ENCODE measurements around the gene AIF1.

Gene AIF1

DNA sequence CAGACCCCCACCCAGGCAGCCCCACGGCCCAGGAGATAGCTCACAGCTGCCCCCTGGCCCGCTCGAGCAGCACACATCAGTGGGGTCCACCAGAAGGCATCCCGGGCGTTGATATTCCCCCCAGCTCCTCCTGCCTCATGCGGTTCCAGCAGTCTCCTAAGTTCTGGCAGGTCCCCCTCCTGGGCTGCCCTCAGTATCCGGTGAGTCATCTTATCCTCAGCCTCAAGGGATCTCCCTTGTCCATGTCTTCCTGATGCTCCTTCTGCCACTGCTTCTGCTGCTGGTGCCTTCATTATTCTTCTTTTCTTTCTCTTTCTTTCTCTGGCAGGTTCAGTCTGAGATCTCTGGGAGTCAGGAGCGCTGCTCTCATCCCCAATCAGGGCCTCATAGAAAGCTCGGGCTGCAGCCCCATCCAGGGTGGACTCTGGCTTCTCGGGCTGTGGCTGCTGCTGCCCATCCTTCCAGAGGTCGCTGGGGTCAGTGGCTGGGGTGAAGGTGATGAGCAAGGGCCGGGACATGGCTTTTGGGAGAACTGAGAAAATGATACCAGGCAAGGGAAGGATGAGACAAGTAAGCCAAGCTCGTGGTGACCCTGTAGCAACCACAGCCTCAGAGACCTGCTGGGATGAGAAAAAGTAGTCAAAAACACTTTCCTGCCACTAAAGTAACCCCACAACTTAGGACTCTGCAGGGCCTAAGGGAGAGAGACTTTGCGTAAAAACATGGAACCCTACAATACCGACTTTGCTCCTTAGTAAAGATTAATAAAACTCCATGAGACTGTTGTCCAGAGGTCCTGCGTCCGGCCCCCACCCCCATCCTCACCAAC is 49.1 kb downstream of the AIF1 start:
- DNase-seq (ENCODE audit: low spot score), result no peak

- peak; percentile 94 for DNase-seq (ENCODE audit: low spot score)
Measured at GRCh38 chr6:31664790-31665500, 49.9 kb downstream of the AIF1 start, which contains the start of gene GPANK1. Gene GPANK1, minus strand, starts transcription at chr6:31664997. Its CDS starts 519 bp downstream, at chr6:31664478.

DNA sequence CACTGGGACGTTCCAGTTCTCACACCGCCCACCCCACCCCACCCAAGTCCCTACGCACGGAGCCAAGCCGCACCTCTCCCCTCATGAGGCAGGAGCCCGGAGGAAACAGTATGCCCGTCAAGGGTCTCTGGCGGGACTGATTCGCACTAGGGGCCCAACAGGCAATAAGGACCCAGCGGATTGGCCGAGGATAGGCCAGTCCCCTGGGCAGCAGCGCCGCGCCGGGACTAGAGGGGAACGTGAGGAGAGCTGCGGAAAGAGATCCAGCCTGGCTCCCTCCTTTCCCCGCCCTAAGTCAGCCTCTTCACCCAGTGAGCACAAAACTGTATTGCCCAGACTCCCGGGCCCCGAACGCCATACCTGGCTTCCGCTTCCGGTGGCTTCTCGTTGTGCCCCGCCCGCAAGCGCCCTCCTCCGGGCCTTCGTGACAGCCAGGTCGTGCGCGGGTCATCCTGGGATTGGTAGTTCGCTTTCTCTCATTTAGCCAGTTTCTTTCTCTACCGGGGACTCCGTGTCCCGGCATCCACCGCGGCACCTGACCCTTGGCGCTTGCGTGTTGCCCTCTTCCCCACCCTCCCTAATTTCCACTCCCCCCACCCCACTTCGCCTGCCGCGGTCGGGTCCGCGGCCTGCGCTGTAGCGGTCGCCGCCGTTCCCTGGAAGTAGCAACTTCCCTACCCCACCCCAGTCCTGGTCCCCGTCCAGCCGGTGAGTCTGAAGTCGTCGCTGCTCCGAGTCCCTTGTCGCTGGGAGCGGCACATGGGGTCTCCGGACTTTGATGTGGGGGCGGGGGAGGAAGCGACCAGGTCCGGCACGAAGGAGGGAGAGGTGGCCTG is 50.7 kb downstream of the AIF1 start, which contains the start of gene CSNK2B:
TSS of gene CSNK2B (plus strand) at position 580 of the 836 bp plus-strand sequence. CDS start 752 bp downstream, outside the sequence.
- DNase-seq (ENCODE audit: low spot score), result peak; percentile 97

DNA sequence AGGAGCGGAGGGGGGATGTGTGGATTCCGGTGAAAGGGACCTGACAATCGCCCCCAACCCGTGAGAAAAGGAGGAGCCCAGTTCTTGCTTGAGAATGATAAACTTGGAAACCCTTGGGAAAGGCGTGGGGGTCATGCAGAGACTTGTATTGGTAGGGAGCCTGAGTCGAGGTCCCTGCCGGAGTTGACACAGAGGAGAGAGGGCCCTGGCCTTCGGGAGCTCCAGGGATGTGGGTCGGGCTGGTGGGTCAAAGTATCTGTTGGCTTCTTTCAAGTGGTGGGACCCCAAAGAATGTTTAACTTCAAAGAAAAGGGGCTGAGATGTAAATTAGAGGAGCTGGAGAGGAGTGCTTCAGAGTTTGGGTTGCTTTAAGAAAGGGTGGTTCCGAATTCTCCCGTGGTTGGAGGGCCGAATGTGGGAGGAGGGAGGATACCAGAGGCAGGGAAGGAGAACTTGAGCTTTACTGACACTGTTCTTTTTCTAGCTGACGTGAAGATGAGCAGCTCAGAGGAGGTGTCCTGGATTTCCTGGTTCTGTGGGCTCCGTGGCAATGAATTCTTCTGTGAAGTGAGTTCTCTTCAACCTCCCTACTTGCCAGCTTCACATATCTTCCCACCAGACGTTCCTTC is 51.4 kb downstream of the AIF1 start:
- no peak for DNase-seq (ENCODE audit: low spot score)
